GM12892 (cell line): Measurements from ENCODE around the gene COX6A1.

ENCODE experiments used
- DNase-seq: peaks from one replicate; pipeline ENCODE4 v3.0.0; 2011; ENCODE audit not compliant: insufficient read length
- FAIRE-seq: peaks from 2 replicates; lab custom pipeline; 2011; peaks lifted over from hg19 to GRCh38; lab: Jason Lieb, UNC
- POLR2A ChIP-seq: IDR thresholded peaks from 2 replicates; pipeline ENCODE4 v1.6.1; 2011; ENCODE audit warnings: low read depth, low read length, control low read depth
- POLR2AphosphoS5 ChIP-seq: IDR thresholded peaks from 2 replicates; pipeline ENCODE4 v1.6.1; 2011; ENCODE audit warnings: low read depth, low read length, control low read depth
- TAF1 ChIP-seq: IDR thresholded peaks from 2 replicates; pipeline ENCODE4 v1.6.1; 2011; ENCODE audit warnings: low read depth, mild to moderate bottlenecking, control low read depth, low read length, borderline replicate concordance

The COX6A1 gene

GRCh38 chr12:120455302-120455701 lies 17.4 kb downstream of the COX6A1 start:
- TF ChIP-seq POLR2AphosphoS5 (no peak), TAF1 (no peak), POLR2A (no peak)
- no peak for DNase-seq
- FAIRE-seq = no peak

GRCh38 chr12:120457133-120457532 lies 19.2 kb downstream of the COX6A1 start:
- no peak for DNase-seq
- no peak for FAIRE-seq
- TF ChIP-seq POLR2A (no peak; the same call in 1 of the 2 replicates), TAF1 (no peak), POLR2AphosphoS5 (no peak; the same call in 1 of the 2 replicates)

- no peak for FAIRE-seq
- no peak for DNase-seq
- TF ChIP-seq POLR2A = 0 out of 2 replicates have a peak, but pooled peaks have one; percentile 40
- TF ChIP-seq POLR2AphosphoS5 = no peak; the same call in 1 of the 2 replicates
Observed at GRCh38 chr12:120460157-120460556, 22.2 kb downstream of the COX6A1 start.

- no peak for DNase-seq
- TF ChIP-seq POLR2A (no peak), TAF1 (no peak), POLR2AphosphoS5 (no peak)
- FAIRE-seq = no peak
Observed at GRCh38 chr12:120462099-120462640, 24.3 kb downstream of the COX6A1 start.

- FAIRE-seq (no peak), DNase-seq (no peak)
- TF ChIP-seq TAF1 (no peak), POLR2AphosphoS5 (peak; percentile 73)
Observed at GRCh38 chr12:120463712-120464111, 25.8 kb downstream of the COX6A1 start.

- DNase-seq (no peak), FAIRE-seq (no peak)
- TF ChIP-seq POLR2AphosphoS5 = no peak
- TF ChIP-seq POLR2A = no peak
Observed at GRCh38 chr12:120465756-120466155, 27.8 kb downstream of the COX6A1 start.

GRCh38 chr12:120466560-120467315 lies 28.8 kb downstream of the COX6A1 start:
- FAIRE-seq (no peak), DNase-seq (no peak)
- no peak for TF ChIP-seq POLR2A
- TF ChIP-seq POLR2AphosphoS5 = no peak
- no peak for TF ChIP-seq TAF1

- TF ChIP-seq TAF1 (no peak), POLR2AphosphoS5 (no peak), POLR2A (no peak)
- DNase-seq (no peak), FAIRE-seq (no peak)
Observed at GRCh38 chr12:120467439-120467838, 29.5 kb downstream of the COX6A1 start.

- DNase-seq (no peak), FAIRE-seq (no peak)
- no peak for TF ChIP-seq POLR2AphosphoS5
Observed at GRCh38 chr12:120468325-120468820, 30.5 kb downstream of the COX6A1 start.

- no peak for DNase-seq
- TF ChIP-seq POLR2AphosphoS5 = no peak
- TF ChIP-seq POLR2A = no peak
- no peak for TF ChIP-seq TAF1
- FAIRE-seq = no peak
Observed at GRCh38 chr12:120468821-120469449, 31.0 kb downstream of the COX6A1 start.

- TF ChIP-seq POLR2A (peak; percentile 91), POLR2AphosphoS5 (no peak; the same call in 1 of the 2 replicates), TAF1 (peak; percentile 71; the same call in 1 of the 2 replicates)
- peak; percentile 98 for DNase-seq
- peak; percentile 94 for FAIRE-seq
Observed at GRCh38 chr12:120469450-120470149, 31.7 kb downstream of the COX6A1 start, which contains the start of gene SRSF9. Gene SRSF9 (minus strand): TSS chr12:120469748. CDS start chr12:120469609, 139 bp downstream.
